HG03159 (cell line): ENCODE results near the gene MAP7D2.
A peak's percentile ranks its signal among the peaks of the same experiment; 100 is the strongest.

ENCODE experiments used
- ATAC-seq: cut with Tn5 transposase; IDR thresholded peaks from one replicate; pipeline ENCODE4 v1.9.1; 2021; ENCODE audit warnings: mild to moderate bottlenecking, moderate library complexity; ENCODE audit not compliant: unreplicated experiment

MAP7D2 gene

GRCh38 chrX:20046223-20046622 is 70.5 kb downstream of the MAP7D2 start:
- no peak for ATAC-seq

- no peak for ATAC-seq
Observed at GRCh38 chrX:20042221-20042620, 74.5 kb downstream of the MAP7D2 start.

GRCh38 chrX:20038966-20039365 is 77.7 kb downstream of the MAP7D2 start:
- ATAC-seq: no peak

DNA sequence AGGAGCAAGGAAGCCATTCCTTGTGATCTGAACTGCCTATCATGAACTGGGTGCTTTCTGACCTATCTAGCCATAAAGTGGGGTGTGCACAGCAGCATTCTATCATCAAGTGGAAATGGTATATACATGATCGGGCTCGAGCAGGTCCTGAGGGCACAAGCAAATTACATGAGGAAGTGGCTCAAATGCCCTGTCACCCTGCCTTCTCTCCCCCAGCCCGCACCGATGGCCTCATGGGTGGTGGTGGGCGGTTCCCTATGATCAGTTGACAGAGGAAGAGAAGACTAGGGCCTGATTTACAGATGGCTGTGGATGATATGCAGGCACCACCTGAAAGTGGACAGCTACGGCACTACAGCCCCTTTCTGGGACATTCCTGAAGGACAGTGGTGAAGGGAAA is 79.5 kb downstream of the MAP7D2 start:
- no peak for ATAC-seq

GRCh38 chrX:20032201-20032600 is 84.5 kb downstream of the MAP7D2 start:
- ATAC-seq: no peak

GRCh38 chrX:20029728-20030127 is 87.0 kb downstream of the MAP7D2 start:
- no peak for ATAC-seq

GRCh38 chrX:20028588-20028987 is 88.1 kb downstream of the MAP7D2 start:
- no peak for ATAC-seq

DNA sequence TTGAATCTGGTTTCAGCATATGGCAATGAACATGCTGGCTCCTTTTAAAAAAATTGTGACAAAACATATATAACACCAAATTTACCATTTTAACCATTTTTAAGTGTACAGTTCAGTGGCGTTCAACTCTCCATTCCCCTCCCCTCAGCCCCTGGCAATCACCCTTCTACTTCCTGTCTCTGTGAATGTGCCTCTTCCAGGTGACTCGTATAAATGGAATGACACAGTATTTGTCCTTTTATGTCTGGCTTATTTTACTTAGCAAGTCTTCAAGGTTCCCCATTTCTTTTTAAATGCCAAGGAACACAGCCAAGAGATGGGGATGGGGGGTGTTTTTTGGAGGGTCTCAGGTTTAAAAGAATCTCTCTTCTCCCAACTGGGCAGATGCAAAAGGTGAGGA is 90.4 kb downstream of the MAP7D2 start:
- ATAC-seq: no peak

- ATAC-seq: no peak
Observed at GRCh38 chrX:20019672-20020365, 96.9 kb downstream of the MAP7D2 start.

GRCh38 chrX:20016616-20016945 is 100.1 kb downstream of the MAP7D2 start:
- no peak for ATAC-seq

- ATAC-seq: no peak
Observed at GRCh38 chrX:20015945-20016615, 100.6 kb downstream of the MAP7D2 start.

- ATAC-seq: no peak
Observed at GRCh38 chrX:20015422-20015821, 101.3 kb downstream of the MAP7D2 start.

DNA sequence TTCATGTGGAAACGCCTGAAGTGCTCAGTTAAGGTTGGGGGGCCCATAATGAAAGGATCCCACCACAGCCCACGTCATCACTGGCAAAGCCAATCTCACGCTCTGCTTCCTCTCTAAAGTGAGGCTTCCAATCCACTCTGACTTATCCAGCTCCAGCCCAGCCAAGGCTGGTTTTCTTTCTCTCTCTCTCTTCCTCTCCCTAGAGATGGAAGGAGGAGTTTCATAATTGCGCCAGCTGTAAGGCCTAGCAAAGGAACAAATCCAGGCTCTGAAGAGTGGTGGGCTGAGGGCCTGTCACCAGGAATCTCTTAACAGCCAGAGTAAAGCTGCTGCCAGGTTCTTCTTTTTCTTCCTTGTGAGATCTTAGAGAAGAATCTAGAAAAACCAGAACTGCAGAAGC is 105.1 kb downstream of the MAP7D2 start:
- ATAC-seq: no peak

DNA sequence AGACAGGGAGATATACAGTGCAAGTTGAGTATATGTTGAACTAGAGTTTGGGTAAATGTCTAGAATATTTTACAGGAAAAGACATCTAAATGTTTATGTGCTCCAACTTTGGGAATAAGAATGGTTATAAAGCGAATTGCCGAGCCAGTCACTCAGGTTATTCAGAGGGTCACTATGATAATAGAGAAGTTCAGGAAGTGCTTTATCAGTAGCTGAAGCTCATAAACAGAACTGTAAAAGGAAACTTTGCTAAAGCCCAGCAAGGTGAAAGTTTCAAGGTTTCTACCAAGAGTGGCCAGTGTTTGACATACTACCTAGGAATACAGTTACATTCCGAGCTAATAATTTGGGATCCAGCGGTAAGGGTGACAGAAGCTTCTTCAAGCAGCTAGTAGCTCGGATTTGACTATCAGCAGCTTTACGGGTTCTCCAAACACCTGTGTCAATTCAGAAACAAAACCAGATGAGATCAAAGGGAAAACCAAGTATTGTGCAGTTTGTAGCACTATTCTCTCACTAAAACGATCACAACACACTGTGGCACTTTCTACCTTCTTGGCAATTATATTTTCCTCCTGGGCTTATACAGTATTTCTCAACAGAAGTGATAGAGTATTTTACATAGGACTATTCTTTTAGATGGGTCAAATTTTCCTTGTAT is 108.6 kb downstream of the MAP7D2 start:
- no peak for ATAC-seq

GRCh38 chrX:20005883-20006282 is 110.8 kb downstream of the MAP7D2 start:
- ATAC-seq: no peak

DNA sequence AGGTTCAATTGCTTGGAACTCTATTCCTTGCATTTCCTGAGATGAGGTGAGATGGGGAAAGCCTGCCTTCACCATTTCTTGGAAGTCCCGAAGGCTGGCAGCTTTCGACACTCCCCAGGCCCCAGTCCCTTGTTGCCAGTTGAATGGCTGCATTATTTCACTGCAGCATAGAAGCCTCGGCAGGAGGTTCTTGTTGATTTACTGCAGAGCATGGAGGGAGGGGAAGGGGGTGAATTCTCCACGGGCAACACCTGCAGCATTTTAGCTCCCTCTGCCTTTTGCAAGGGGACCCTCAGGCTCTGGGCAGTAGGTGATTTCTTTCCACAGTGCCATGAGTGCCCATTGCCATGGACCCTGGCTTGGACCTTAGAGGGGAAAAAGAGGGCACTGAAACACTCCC is 115.1 kb downstream of the MAP7D2 start:
- no peak for ATAC-seq

GRCh38 chrX:19991350-19991718 is 125.4 kb downstream of the MAP7D2 start:
- ATAC-seq: no peak

DNA sequence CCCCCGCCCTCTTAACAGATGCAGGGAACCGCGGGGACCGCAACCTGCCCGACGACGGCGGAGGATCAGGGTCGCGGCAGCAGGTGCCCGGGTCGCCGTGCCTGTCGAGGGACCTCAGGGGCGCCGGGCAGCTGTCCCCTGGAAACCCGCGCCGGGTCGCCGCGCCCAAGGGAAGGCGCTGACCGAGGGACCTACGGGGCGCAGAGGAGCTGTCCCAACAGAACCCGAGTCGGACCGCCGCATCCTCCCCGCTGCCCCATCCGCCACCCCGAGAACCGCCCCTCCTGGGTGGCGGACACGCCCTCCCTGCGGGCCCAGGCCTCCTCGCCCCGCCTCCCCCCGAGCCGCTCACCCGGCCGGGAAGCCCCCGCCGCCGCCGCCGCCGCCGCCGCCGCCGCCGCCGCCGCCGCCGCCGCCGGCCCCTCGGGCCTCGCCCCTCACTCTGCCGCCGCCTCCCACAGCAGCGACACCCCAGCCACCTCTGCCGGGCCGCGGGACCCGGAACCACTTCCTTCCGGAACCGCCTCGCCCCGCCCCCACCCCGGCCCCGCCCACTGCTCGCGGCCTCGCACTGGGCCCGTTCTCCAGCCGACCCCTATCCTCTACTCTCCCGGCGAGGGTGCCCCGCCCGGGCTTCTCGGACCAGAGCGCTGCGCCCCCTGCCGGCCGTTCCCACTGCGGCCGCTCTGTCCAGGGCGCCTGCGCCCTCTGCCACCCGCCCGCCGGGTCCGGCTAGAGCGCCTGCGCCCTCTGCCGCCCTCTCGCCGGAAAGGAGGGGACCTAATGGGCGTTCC is 126.0 kb downstream of the MAP7D2 start, which contains the start of gene BCLAF3:
BCLAF3 (minus strand) TSS at position 506 of the 794 bp plus-strand sequence. CDS start 20,797 bp downstream, outside the sequence.
- peak; percentile 90 for ATAC-seq

- peak; percentile 15 for ATAC-seq
Observed at GRCh38 chrX:19990151-19990555, 126.6 kb downstream of the MAP7D2 start.

- no peak for ATAC-seq
Observed at GRCh38 chrX:19987856-19988255, 128.9 kb downstream of the MAP7D2 start.

DNA sequence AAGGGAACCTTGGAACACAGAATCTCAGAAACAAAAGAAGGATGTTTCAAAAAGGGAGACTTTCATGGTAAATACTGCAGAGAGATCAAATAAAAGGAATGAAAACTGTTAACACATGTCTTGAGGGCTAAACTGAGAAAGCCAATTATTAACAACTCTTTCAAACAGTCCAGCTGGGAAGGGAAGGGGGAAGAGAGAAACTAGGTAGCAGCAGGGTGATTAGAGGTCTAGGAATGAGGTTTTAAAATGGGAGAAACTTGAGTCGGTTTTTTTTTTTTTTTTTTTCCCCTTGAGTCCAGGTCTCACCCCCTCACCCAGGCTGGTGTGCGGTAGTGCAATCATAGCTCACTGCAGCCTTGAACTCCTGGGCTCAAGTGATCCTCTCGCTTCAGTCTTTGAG is 130.2 kb downstream of the MAP7D2 start:
- no peak for ATAC-seq
